HCT116 (cell line): Measurements from ENCODE around the gene RPGRIP1. TPM values are rescaled to one million over a fixed set of nuclear protein-coding genes. Genes with fewer than 3 reads are reported as not detected.

Experiments used
- ATAC-seq: fragments of 200-7000 bp; cut with Tn5 transposase; 2 replicates; pipeline ENCODE4 v1.9.1; 2020; ENCODE audit warnings: mild to moderate bottlenecking, moderate library complexity
- BruUV-seq: library from RNA; stranded (reverse); fragments of 400-500 nt; replicated peaks from 2 replicates; lab custom pipeline; 2021; lab: Mats Ljungman, UMichigan
- CTCF ChIA-PET: fragments of 300-600 bp; sonication (Branson Sonifier 250); formaldehyde crosslinking; loops from one replicate; lab custom pipeline; 2021; ENCODE audit warnings: antibody characterized with exemption; lab: Charles Lee
- POLR2A ChIA-PET: fragments of 300-600, 350-600 bp; sonication (Branson Sonifier 250); formaldehyde crosslinking; loops from one replicate; lab custom pipeline; 2021; ENCODE audit warnings: antibody characterized with exemption; lab: Charles Lee
- RAD21 ChIA-PET, 2 experiments: fragments of 300-600 bp; sonication (Branson Sonifier 250); formaldehyde crosslinking; loops; one replicate each; lab custom pipeline; 2023; ENCODE audit warnings: low total read pairs in 2 of 2; ENCODE audit not compliant: uncharacterized antibody in 2 of 2, unreplicated experiment in 2 of 2, low non-redundant PET in 1 of 2; lab: Charles Lee
- DNase-seq: peaks from one replicate; pipeline ENCODE4 v3.0.0-alpha.2; 2010; ENCODE audit warnings: low read depth, low spot score
- H2AFZ ChIP-seq: fragments of 200-600 bp; shearing (Covaris generic), sonication (generic); 2 replicates; pipeline ENCODE4 v1.6.1; 2017; ENCODE audit warnings: low read depth, mixed run types, mixed read lengths, antibody characterized with exemption, low read length; ENCODE audit not compliant: poor library complexity, severe bottlenecking
- H3K27ac ChIP-seq: 2 replicates; pipeline ENCODE4 v1.5.1; 2012; ENCODE audit warnings: low read depth, low read length
- H3K27me3 ChIP-seq: fragments of 200-600 bp; sonication (generic); 2 replicates; pipeline ENCODE4 v1.6.1; 2016; ENCODE audit warnings: mixed run types, low read length, mixed read lengths; ENCODE audit not compliant: insufficient read depth
- H3K36me3 ChIP-seq, 2 experiments: fragments of 200-500 bp in 1 of 2; fragments of 200-600 bp in 1 of 2; sonication (Bioruptor generic) in 1 of 2; sonication (generic) in 1 of 2; 2 replicates each; pipeline versions ENCODE4 v1.5.1 to v1.6.1; 2014 to 2016; ENCODE audit warnings: low read length in 2 of 2, inconsistent platforms in 1 of 2, mixed read lengths in 1 of 2, mixed run types in 1 of 2; ENCODE audit not compliant: insufficient read depth in 2 of 2, control insufficient read depth in 1 of 2
- H3K4me1 ChIP-seq, 2 experiments: fragments of 200-600 bp in 1 of 2; sonication (generic) in 1 of 2; 2 replicates each; pipeline versions ENCODE4 v1.5.1 to v1.6.1; 2012 to 2017; ENCODE audit warnings: low read length in 2 of 2, inconsistent platforms in 1 of 2, mild to moderate bottlenecking in 1 of 2, mixed read lengths in 1 of 2, mixed run types in 1 of 2, moderate library complexity in 1 of 2; ENCODE audit not compliant: insufficient read depth in 2 of 2, control insufficient read depth in 1 of 2
- H3K4me2 ChIP-seq: fragments of 200-600 bp; sonication (generic); 2 replicates; pipeline ENCODE4 v1.6.1; 2017; ENCODE audit warnings: mixed run types, low read length, mixed read lengths
- H3K4me3 ChIP-seq, 2 experiments: fragments of 200-600 bp in 1 of 2; sonication (generic) in 1 of 2; replicated peaks in 1 of 2; 2 replicates each; pipeline ENCODE4 v1.5.1; 2011 to 2016; ENCODE audit warnings: low read length in 2 of 2, control low read depth in 1 of 2, low read depth in 1 of 2, mild to moderate bottlenecking in 1 of 2, mixed read lengths in 1 of 2, mixed run types in 1 of 2
- H3K79me2 ChIP-seq: fragments of 200-600 bp; sonication (generic); 2 replicates; pipeline ENCODE4 v1.6.1; 2017; ENCODE audit warnings: mild to moderate bottlenecking, mixed run types, low read length, moderate library complexity, mixed read lengths; ENCODE audit not compliant: insufficient read depth
- H3K9ac ChIP-seq: fragments of 200-600 bp; sonication (generic); 2 replicates; pipeline ENCODE4 v1.6.1; 2016; ENCODE audit warnings: low read length, mixed read lengths
- H3K9me2 ChIP-seq: fragments of 200-600 bp; sonication (generic), shearing (Covaris generic); 2 replicates; pipeline ENCODE4 v1.6.1; 2017; ENCODE audit warnings: mixed run types, mild to moderate bottlenecking, moderate library complexity; ENCODE audit not compliant: insufficient read depth
- H3K9me3 ChIP-seq, 2 experiments: fragments of 200-500 bp in 1 of 2; fragments of 200-600 bp in 1 of 2; sonication (Bioruptor generic) in 1 of 2; sonication (generic) in 1 of 2; 2 replicates each; pipeline ENCODE4 v1.6.1; 2014 to 2017; ENCODE audit warnings: low read length in 2 of 2, mixed read lengths in 2 of 2, inconsistent platforms in 1 of 2, low read depth in 1 of 2, mild to moderate bottlenecking in 1 of 2, mixed run types in 1 of 2, moderate library complexity in 1 of 2; ENCODE audit not compliant: control insufficient read depth in 1 of 2, insufficient read depth in 1 of 2
- H4K20me1 ChIP-seq: fragments of 200-600 bp; sonication (generic), shearing (Covaris generic); 2 replicates; pipeline ENCODE4 v1.6.1; 2017; ENCODE audit warnings: mixed run types, mild to moderate bottlenecking, moderate library complexity; ENCODE audit not compliant: insufficient read depth
- CEBPB ChIP-seq: IDR thresholded peaks from 2 replicates; pipeline ENCODE4 v1.6.1; 2012; ENCODE audit warnings: low read depth
- ELF1 ChIP-seq: IDR thresholded peaks from 2 replicates; pipeline ENCODE4 v1.6.1; 2012; ENCODE audit warnings: low read depth, borderline replicate concordance
- FOSL1 ChIP-seq: IDR thresholded peaks from 2 replicates; pipeline ENCODE4 v1.6.1; 2012; ENCODE audit warnings: low read depth
- POLR2A ChIP-seq: IDR thresholded peaks from 2 replicates; pipeline ENCODE4 v1.7.0; 2011; ENCODE audit warnings: borderline replicate concordance; ENCODE audit not compliant: insufficient read depth, insufficient read length; ENCODE audit errors: extremely low read depth
- REST ChIP-seq: IDR thresholded peaks from 2 replicates; pipeline ENCODE4 v1.6.1; 2012; ENCODE audit warnings: low read depth
- SIN3A ChIP-seq: IDR thresholded peaks from 2 replicates; pipeline ENCODE4 v1.6.1; 2012; ENCODE audit warnings: low read depth
- SP1 ChIP-seq: IDR thresholded peaks from 2 replicates; pipeline ENCODE4 v1.6.1; 2012; ENCODE audit warnings: low read depth
- TCF7L2 ChIP-seq: IDR thresholded peaks from 2 replicates; pipeline ENCODE4 v1.7.0; 2011; ENCODE audit warnings: borderline replicate concordance, inconsistent platforms; ENCODE audit not compliant: insufficient read depth, insufficient read length; ENCODE audit errors: extremely low read depth
- YY1 ChIP-seq: IDR thresholded peaks from 2 replicates; pipeline ENCODE4 v1.6.1; 2011; ENCODE audit warnings: low read length, low read depth, moderate library complexity, mild to moderate bottlenecking; ENCODE audit not compliant: insufficient replicate concordance; ENCODE audit errors: extremely low read depth
- ZNF274 ChIP-seq: fragments of 200-500 bp; sonication (Bioruptor generic); IDR thresholded peaks from 2 replicates; pipeline ENCODE4 v1.6.1; 2014; ENCODE audit warnings: mild to moderate bottlenecking, low read depth, low read length, inconsistent platforms
- intact Hi-C: fragments of 100-400 bp; cut with micrococcal nuclease; formaldehyde crosslinking; loops from 2 replicates; pipeline ENCODE4 v1.10.0; 2022
- total RNA-seq: library from RNA; stranded (reverse); gene quantifications from one replicate; pipeline ENCODE4 v1.2.1, GENCODE V29; 2021; ENCODE audit not compliant: unreplicated experiment
- TF ChIP-seq, protein P1 (sequence below), 3 experiments: fragments of 200-600 bp in 1 of 3; sonication (generic) in 1 of 3; IDR thresholded peaks in 2 of 3; conservative IDR thresholded peaks in 1 of 3; 2 replicates each; pipeline ENCODE4 v1.5.1; 2012 to 2017; ENCODE audit warnings: low read depth in 2 of 3, low read length in 2 of 3, antibody characterized with exemption in 1 of 3, borderline replicate concordance in 1 of 3, control low read depth in 1 of 3, mild to moderate bottlenecking in 1 of 3, mixed read lengths in 1 of 3, mixed run types in 1 of 3, moderate library complexity in 1 of 3; ENCODE audit not compliant: insufficient read depth in 1 of 3
- TF ChIP-seq, protein P2 (sequence below): IDR thresholded peaks from 2 replicates; pipeline ENCODE4 v1.6.1; 2012

Gene RPGRIP1
- total RNA-seq, 1 experiment from 2014 or later = not detected

DNA sequence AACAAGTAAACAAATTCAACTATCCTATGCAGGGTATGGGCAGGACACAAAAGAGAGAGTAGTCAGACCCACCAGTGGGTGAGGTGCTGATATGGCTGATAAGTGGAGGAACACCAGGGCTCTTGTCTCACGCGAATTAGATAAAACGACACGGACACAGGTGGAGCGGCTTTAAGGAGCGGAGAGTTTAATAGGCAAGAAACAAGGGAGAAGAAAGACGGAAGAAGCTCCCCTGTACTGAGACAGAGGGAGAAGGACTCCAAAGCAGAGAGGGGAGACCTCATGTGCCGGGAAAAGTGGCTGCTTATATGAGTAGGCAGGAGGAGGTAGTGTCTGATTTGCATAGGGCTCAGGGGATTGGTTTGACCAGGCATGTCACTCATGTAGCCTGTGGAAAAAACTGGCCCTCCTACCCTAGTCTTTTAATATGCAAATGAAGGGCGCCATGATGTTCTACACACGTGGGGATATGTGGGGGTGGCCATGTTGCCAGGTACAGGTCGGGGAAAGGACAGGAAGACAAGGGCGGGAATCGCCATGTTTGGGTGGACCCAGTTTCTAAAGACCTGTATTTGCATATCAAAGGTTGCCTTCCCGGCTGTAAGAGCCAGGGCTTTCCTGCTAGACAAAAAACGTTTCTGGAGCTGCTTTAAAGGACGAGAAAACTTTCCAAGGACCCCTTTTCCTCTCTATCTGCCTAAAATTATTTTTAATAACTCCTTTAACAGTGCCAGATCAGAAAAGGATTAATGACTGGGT is 28.8 kb downstream of the RPGRIP1 start:
- Histone ChIP-seq H3K4me3 (no peak overlapping the region), H3K27me3 (no peaks in the 10 kb centered on the region; the same call in 1 of the 2 replicates), H4K20me1 (no peaks in the 10 kb centered on the region), H3K9ac (peak overlapping the region; percentile 26; the same call in 1 of the 2 replicates), H3K9me3 (no peaks in the 10 kb centered on the region), H3K79me2 (no peaks in the 10 kb centered on the region), H3K36me3 (no peaks in the 10 kb centered on the region), H3K27ac (peak overlapping the region; percentile 24; the same call in 1 of the 2 replicates), H3K4me1 (peaks cover 0 to 15% of the 10 kb centered on the region in 2 experiments; a peak in 3 of 4 replicates), H2AFZ (peak overlapping the region; percentile 84), H3K4me2 (peak overlapping the region; percentile 47), H3K9me2 (no peaks in the 10 kb centered on the region)
- intact Hi-C loops = no loop called here
- DNase-seq (peak; percentile 55), ATAC-seq (peak; percentile 87)
- ChIA-PET CTCF (no interaction called here), RAD21 (no interaction called here), POLR2A (no interaction called here)
- no TSS peak for BruUV-seq
- TF ChIP-seq TCF7L2 (peak; percentile 68), SP1 (no peak), ZNF274 (no peak), SIN3A (no peak), CEBPB (no peak), POLR2A (no peak), YY1 (peak; percentile 57), FOSL1 (no peak), REST (no peak), ELF1 (no peak)
- TF ChIP-seq, protein P1, sequence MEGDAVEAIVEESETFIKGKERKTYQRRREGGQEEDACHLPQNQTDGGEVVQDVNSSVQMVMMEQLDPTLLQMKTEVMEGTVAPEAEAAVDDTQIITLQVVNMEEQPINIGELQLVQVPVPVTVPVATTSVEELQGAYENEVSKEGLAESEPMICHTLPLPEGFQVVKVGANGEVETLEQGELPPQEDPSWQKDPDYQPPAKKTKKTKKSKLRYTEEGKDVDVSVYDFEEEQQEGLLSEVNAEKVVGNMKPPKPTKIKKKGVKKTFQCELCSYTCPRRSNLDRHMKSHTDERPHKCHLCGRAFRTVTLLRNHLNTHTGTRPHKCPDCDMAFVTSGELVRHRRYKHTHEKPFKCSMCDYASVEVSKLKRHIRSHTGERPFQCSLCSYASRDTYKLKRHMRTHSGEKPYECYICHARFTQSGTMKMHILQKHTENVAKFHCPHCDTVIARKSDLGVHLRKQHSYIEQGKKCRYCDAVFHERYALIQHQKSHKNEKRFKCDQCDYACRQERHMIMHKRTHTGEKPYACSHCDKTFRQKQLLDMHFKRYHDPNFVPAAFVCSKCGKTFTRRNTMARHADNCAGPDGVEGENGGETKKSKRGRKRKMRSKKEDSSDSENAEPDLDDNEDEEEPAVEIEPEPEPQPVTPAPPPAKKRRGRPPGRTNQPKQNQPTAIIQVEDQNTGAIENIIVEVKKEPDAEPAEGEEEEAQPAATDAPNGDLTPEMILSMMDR (IDR thresholded peaks at IDR 0.05 in 2 of 3, conservative IDR thresholded peaks at IDR 0.05 in 1 of 3; ENCODE audit: borderline replicate concordance in 1 of 3, insufficient read depth in 1 of 3, low read depth in 2 of 3, low read length in 2 of 3) = no peak
- TF ChIP-seq, protein P2, sequence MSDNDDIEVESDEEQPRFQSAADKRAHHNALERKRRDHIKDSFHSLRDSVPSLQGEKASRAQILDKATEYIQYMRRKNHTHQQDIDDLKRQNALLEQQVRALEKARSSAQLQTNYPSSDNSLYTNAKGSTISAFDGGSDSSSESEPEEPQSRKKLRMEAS = peak; percentile 67
